HCT116 (cell line): Measurements from ENCODE around the gene ARFGAP1.

Experiments
- ATF3 ChIP-seq: IDR thresholded peaks from 2 replicates; pipeline ENCODE4 v1.6.1; 2012
- CEBPB ChIP-seq: IDR thresholded peaks from 2 replicates; pipeline ENCODE4 v1.6.1; 2012; ENCODE audit warnings: low read depth
- CTCF ChIP-seq, 3 experiments: fragments of 200-600 bp in 1 of 3; sonication (generic) in 1 of 3; IDR thresholded peaks in 2 of 3; conservative IDR thresholded peaks in 1 of 3; 2 replicates each; pipeline ENCODE4 v1.5.1; 2012 to 2017; ENCODE audit warnings: low read depth in 2 of 3, low read length in 2 of 3, antibody characterized with exemption in 1 of 3, borderline replicate concordance in 1 of 3, control low read depth in 1 of 3, mild to moderate bottlenecking in 1 of 3, mixed read lengths in 1 of 3, mixed run types in 1 of 3, moderate library complexity in 1 of 3; ENCODE audit not compliant: insufficient read depth in 1 of 3
- EGR1 ChIP-seq: IDR thresholded peaks from 2 replicates; pipeline ENCODE4 v1.6.1; 2012; ENCODE audit warnings: low read depth
- EZH2 ChIP-seq: fragments of 200-600 bp; sonication (generic); IDR thresholded peaks from 2 replicates; pipeline ENCODE4 v1.6.1; 2017; ENCODE audit warnings: antibody characterized with exemption, mixed run types
- POLR2A ChIP-seq: IDR thresholded peaks from 2 replicates; pipeline ENCODE4 v1.7.0; 2011; ENCODE audit warnings: borderline replicate concordance; ENCODE audit not compliant: insufficient read depth, insufficient read length; ENCODE audit errors: extremely low read depth
- POLR2AphosphoS5 ChIP-seq: IDR thresholded peaks from 2 replicates; pipeline ENCODE4 v1.6.1; 2011; ENCODE audit warnings: mild to moderate bottlenecking, low read depth, low read length, moderate library complexity
- RAD21 ChIP-seq: IDR thresholded peaks from 2 replicates; pipeline ENCODE4 v1.6.1; 2012; ENCODE audit warnings: low read depth, mild to moderate bottlenecking
- REST ChIP-seq: IDR thresholded peaks from 2 replicates; pipeline ENCODE4 v1.6.1; 2012; ENCODE audit warnings: low read depth
- SIN3A ChIP-seq: IDR thresholded peaks from 2 replicates; pipeline ENCODE4 v1.6.1; 2012; ENCODE audit warnings: low read depth
- SP1 ChIP-seq: IDR thresholded peaks from 2 replicates; pipeline ENCODE4 v1.6.1; 2012; ENCODE audit warnings: low read depth
- TCF7L2 ChIP-seq: IDR thresholded peaks from 2 replicates; pipeline ENCODE4 v1.7.0; 2011; ENCODE audit warnings: borderline replicate concordance, inconsistent platforms; ENCODE audit not compliant: insufficient read depth, insufficient read length; ENCODE audit errors: extremely low read depth

- TF ChIP-seq CTCF (IDR thresholded peaks at IDR 0.05 in 2 of 3, conservative IDR thresholded peaks at IDR 0.05 in 1 of 3; ENCODE audit: borderline replicate concordance in 1 of 3, insufficient read depth in 1 of 3, low read depth in 2 of 3, low read length in 2 of 3) (no peak), CEBPB (no peak), TCF7L2 (no peak), POLR2AphosphoS5 (no peak), RAD21 (no peak), POLR2A (no peak), REST (no peak), ATF3 (no peak), EGR1 (no peak), SP1 (no peak), EZH2 (no peak), SIN3A (no peak)
Observed at GRCh38 chr20:63265891-63266515, 6.6 kb upstream of the ARFGAP1 start.
